ENCODE data around the gene FRY.
A peak's percentile ranks its signal among the peaks of the same experiment; 100 is the strongest.
"Not testable (repeated sequence)": the region's sequence is repeated elsewhere in the genome, so short reads cannot be mapped to it uniquely, and the experiment has no call there.

The FRY gene

DNA sequence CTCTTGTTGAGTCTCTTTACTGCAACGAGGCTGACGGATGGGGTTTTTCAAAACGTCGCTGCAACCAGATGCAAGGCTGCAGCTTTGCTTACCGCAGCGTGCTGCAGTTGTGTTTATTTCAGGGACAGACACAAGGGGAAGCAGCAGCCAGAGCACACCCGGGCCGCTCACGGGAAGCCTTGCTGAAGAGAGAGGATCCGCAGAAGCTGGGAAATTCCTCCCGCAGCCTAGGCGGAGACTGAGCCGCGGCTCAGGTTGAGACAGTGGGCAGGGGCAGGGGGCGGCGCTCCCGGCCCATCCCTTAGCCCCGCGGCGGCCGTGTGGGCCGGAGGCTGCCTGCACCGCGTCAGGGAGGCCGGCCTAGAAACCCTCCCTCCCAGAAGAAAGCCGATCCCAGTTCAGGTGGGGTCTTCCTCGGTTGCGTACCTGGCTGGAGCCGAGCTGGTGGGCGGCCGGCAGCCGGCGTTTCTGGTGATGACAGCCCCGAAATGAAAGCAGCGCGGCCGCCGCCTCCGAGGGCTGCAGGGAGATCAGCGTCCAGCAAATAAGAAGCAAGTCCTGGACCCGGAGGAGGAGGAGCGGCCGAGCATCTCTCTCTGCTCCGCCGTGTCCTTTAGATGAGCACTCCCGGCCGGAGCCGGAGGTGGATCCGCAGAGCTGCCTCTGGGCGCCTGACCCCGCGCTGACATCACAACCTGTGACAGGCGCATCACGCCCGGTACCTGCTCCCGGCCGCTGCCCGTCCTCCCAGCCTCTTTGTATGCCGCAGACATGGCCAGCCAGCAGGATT lies at the start of gene FRY:
Gene FRY (plus strand): TSS at position 750 of the 790 bp plus-strand sequence. CDS start 22 bp downstream, at position 772.
- Histone ChIP-seq H3K4me3 (ENCODE audit: low read depth, low read length) (peak within 1 kb of the TSS; percentile 70), H3K27me3 (ENCODE audit: control insufficient read depth, insufficient read depth, low read length) (no peaks in the 10 kb centered on the region), H3K9me3 (ENCODE audit: control insufficient read depth, insufficient read depth, low read length) (no peaks in the 10 kb centered on the region), H3K36me3 (ENCODE audit: control insufficient read depth, insufficient read depth, low read length) (no peaks in the 10 kb centered on the region), H3K4me1 (ENCODE audit: control insufficient read depth, insufficient read depth, low read length) (peaks cover 48% of the 10 kb centered on the region), H3K9ac (ENCODE audit: low read depth, low read length) (peak within 1 kb of the TSS; percentile 5; the same call in 1 of the 2 replicates), H3K27ac (ENCODE audit: low read depth, low read length) (peak within 1 kb of the TSS; percentile 55)

- Histone ChIP-seq H3K36me3 (ENCODE audit: control insufficient read depth, insufficient read depth, low read length) (no peaks in the 10 kb centered on the region), H3K27ac (ENCODE audit: low read depth, low read length) (no peak overlapping the region), H3K9me3 (ENCODE audit: control insufficient read depth, insufficient read depth, low read length) (no peaks in the 10 kb centered on the region), H3K4me1 (ENCODE audit: control insufficient read depth, insufficient read depth, low read length) (no peaks in the 10 kb centered on the region), H3K9ac (ENCODE audit: low read depth, low read length) (no peak overlapping the region), H3K27me3 (ENCODE audit: control insufficient read depth, insufficient read depth, low read length) (no peaks in the 10 kb centered on the region), H3K4me3 (ENCODE audit: low read depth, low read length) (no peak overlapping the region)
Measured at GRCh38 chr13:31982124-31982523, 49.5 kb upstream of the FRY start.

DNA sequence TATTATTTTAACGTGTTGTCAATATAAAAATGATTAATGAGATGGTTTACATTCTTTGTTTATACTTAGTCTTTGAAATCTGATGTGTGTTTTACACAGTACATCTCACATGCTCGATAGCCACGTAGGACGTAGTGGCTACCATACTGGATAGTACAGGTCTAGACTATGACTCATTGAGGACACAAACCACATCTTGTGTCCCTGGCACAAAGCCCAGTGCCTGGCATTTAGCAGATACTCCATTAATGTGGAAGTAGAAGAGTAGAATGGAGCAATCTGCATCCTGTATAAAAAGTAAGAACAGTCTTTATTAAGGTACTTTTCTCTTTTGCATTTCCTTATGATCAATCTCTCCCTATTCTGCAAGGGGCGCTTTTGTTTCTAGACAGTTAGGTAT lies 49.0 kb upstream of the FRY start:
- Histone ChIP-seq H3K4me1 (ENCODE audit: control insufficient read depth, insufficient read depth, low read length) (no peaks in the 10 kb centered on the region), H3K36me3 (ENCODE audit: control insufficient read depth, insufficient read depth, low read length) (no peaks in the 10 kb centered on the region), H3K27ac (ENCODE audit: low read depth, low read length) (no peak overlapping the region)

DNA sequence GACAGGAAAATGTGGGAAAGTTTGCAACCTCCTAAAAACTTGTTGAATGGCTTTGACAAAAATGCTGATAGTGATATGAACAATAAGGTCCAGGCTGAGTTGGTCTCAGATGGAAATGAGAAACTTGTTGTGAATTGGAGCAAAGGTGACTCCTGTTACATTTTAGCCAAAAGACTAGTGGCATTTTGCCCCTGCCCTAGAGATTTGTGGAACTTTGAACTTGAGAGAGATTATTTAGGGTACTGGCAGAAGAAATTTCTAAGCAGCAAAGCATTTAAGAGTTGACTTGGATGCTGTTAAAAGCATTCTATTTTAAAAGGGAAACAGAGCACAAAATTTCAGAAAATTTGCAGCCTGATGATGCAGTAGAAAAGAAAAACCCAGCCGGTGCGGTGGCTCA lies 47.9 kb upstream of the FRY start:
- H3K4me1 ChIP-seq (ENCODE audit: control insufficient read depth, insufficient read depth, low read length); H3K36me3 ChIP-seq (ENCODE audit: control insufficient read depth, insufficient read depth, low read length); H3K27ac ChIP-seq (ENCODE audit: low read depth, low read length); H3K9me3 ChIP-seq (ENCODE audit: control insufficient read depth, insufficient read depth, low read length); H3K9ac ChIP-seq (ENCODE audit: low read depth, low read length); H3K27me3 ChIP-seq (ENCODE audit: control insufficient read depth, insufficient read depth, low read length); H3K4me3 ChIP-seq (ENCODE audit: low read depth, low read length): not testable (repeated sequence)

More for the DNA sequence above, 49.0 kb upstream of the FRY start:
- H3K9ac ChIP-seq (ENCODE audit: low read depth, low read length): no peak overlapping the region
- no peaks in the 10 kb centered on the region for H3K27me3 ChIP-seq (ENCODE audit: control insufficient read depth, insufficient read depth, low read length)
- no peak overlapping the region for H3K4me3 ChIP-seq (ENCODE audit: low read depth, low read length)
- no peaks in the 10 kb centered on the region for H3K9me3 ChIP-seq (ENCODE audit: control insufficient read depth, insufficient read depth, low read length)

GRCh38 chr13:31984388-31984787 lies 47.2 kb upstream of the FRY start:
- H3K4me1 ChIP-seq (ENCODE audit: control insufficient read depth, insufficient read depth, low read length); H3K9me3 ChIP-seq (ENCODE audit: control insufficient read depth, insufficient read depth, low read length); H3K4me3 ChIP-seq (ENCODE audit: low read depth, low read length); H3K36me3 ChIP-seq (ENCODE audit: control insufficient read depth, insufficient read depth, low read length); H3K9ac ChIP-seq (ENCODE audit: low read depth, low read length); H3K27ac ChIP-seq (ENCODE audit: low read depth, low read length); H3K27me3 ChIP-seq (ENCODE audit: control insufficient read depth, insufficient read depth, low read length): not testable (repeated sequence)

- H3K4me1 ChIP-seq (ENCODE audit: control insufficient read depth, insufficient read depth, low read length): no peaks in the 10 kb centered on the region
- no peak overlapping the region for H3K27ac ChIP-seq (ENCODE audit: low read depth, low read length)
- H3K9ac ChIP-seq (ENCODE audit: low read depth, low read length): no peak overlapping the region
- no peak overlapping the region for H3K4me3 ChIP-seq (ENCODE audit: low read depth, low read length)
- no peaks in the 10 kb centered on the region for H3K9me3 ChIP-seq (ENCODE audit: control insufficient read depth, insufficient read depth, low read length)
- H3K36me3 ChIP-seq (ENCODE audit: control insufficient read depth, insufficient read depth, low read length): no peaks in the 10 kb centered on the region
- H3K27me3 ChIP-seq (ENCODE audit: control insufficient read depth, insufficient read depth, low read length): no peaks in the 10 kb centered on the region
Measured at GRCh38 chr13:31986676-31987470, 44.7 kb upstream of the FRY start.

DNA sequence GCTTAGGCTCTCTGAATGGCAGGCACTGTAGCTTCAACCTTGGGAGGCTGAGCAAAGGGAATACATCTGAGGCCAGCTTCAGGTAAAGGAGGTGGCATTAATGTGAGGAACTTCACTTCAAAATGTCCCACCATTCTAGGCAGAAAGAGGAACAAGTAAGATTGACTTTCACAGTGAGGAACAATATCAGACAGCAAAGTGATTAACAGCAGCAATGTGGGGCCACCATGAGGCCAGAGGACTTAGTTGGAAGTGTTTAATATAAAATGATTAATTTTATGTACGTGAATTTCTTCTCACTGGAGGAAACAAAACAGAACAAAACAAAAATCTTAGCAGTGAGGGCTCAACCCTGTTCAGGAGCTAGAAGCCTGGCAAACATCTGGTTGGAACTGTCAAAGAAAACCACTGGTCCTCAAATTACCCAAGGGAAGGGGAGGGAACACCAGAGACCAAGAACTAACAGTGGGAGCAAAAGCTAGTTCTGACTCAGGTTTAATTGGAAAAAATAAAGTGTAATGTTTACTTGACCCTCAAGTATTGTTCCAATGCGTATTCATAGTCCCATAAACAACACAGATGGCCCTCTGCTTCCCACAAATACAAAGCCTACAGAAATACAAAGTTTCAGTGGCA lies 43.9 kb upstream of the FRY start:
- no peak overlapping the region for H3K4me3 ChIP-seq (ENCODE audit: low read depth, low read length)
- H3K36me3 ChIP-seq (ENCODE audit: control insufficient read depth, insufficient read depth, low read length): no peaks in the 10 kb centered on the region
- no peaks in the 10 kb centered on the region for H3K27me3 ChIP-seq (ENCODE audit: control insufficient read depth, insufficient read depth, low read length)
- no peak overlapping the region for H3K9ac ChIP-seq (ENCODE audit: low read depth, low read length)
- H3K4me1 ChIP-seq (ENCODE audit: control insufficient read depth, insufficient read depth, low read length): no peaks in the 10 kb centered on the region
- H3K27ac ChIP-seq (ENCODE audit: low read depth, low read length): no peak overlapping the region
- H3K9me3 ChIP-seq (ENCODE audit: control insufficient read depth, insufficient read depth, low read length): no peaks in the 10 kb centered on the region

DNA sequence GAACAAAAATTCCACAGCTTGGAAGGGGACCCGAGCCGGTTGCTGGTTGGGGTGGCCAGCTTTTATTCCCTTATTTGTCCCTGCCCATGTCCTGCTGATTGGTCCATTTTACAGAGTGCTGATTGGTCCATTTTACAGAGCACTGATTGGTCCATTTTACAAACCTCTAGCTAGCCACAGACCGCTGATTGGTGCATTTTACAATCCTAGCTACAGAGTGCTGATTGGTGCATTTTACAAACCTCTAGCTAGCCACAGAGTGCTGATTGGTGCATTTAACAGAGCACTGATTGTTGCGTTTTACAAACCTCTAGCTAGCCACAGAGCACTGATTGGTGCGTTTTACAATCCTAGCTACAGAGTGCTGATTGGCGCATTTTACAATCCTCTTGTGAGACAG lies 37.2 kb upstream of the FRY start:
- H3K36me3 ChIP-seq (ENCODE audit: control insufficient read depth, insufficient read depth, low read length); H3K4me1 ChIP-seq (ENCODE audit: control insufficient read depth, insufficient read depth, low read length); H3K9me3 ChIP-seq (ENCODE audit: control insufficient read depth, insufficient read depth, low read length); H3K9ac ChIP-seq (ENCODE audit: low read depth, low read length); H3K4me3 ChIP-seq (ENCODE audit: low read depth, low read length); H3K27me3 ChIP-seq (ENCODE audit: control insufficient read depth, insufficient read depth, low read length); H3K27ac ChIP-seq (ENCODE audit: low read depth, low read length): not testable (repeated sequence)

- no peaks in the 10 kb centered on the region for H3K4me1 ChIP-seq (ENCODE audit: control insufficient read depth, insufficient read depth, low read length)
- H3K36me3 ChIP-seq (ENCODE audit: control insufficient read depth, insufficient read depth, low read length): no peaks in the 10 kb centered on the region
- no peak overlapping the region for H3K9ac ChIP-seq (ENCODE audit: low read depth, low read length)
- H3K9me3 ChIP-seq (ENCODE audit: control insufficient read depth, insufficient read depth, low read length): no peaks in the 10 kb centered on the region
- no peak overlapping the region for H3K4me3 ChIP-seq (ENCODE audit: low read depth, low read length)
- no peak overlapping the region for H3K27ac ChIP-seq (ENCODE audit: low read depth, low read length)
- no peaks in the 10 kb centered on the region for H3K27me3 ChIP-seq (ENCODE audit: control insufficient read depth, insufficient read depth, low read length)
Measured at GRCh38 chr13:31996601-31997000, 35.0 kb upstream of the FRY start.

DNA sequence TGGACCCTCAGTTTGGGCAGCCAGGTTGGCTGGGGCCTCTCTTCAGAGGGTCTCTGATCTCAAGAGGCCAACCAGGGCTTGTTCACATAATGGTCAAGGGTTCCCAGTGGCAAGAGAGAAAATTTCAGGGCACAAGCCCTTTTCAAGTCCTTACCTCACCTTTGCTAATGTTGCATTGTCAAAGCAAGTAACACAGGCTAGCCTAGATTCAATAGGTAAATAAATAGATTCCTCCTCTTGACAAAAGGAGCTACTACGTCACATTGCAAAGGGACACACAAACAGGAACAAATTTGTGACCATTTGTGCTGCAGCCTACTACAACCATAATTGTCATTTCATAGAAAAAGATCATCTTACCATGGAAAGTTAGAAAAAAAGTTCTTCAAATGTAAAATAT lies 33.9 kb upstream of the FRY start:
- no peak overlapping the region for H3K9ac ChIP-seq (ENCODE audit: low read depth, low read length)
- no peaks in the 10 kb centered on the region for H3K9me3 ChIP-seq (ENCODE audit: control insufficient read depth, insufficient read depth, low read length)
- H3K27ac ChIP-seq (ENCODE audit: low read depth, low read length): no peak overlapping the region
- no peaks in the 10 kb centered on the region for H3K36me3 ChIP-seq (ENCODE audit: control insufficient read depth, insufficient read depth, low read length)
- no peak overlapping the region for H3K4me3 ChIP-seq (ENCODE audit: low read depth, low read length)
- no peaks in the 10 kb centered on the region for H3K27me3 ChIP-seq (ENCODE audit: control insufficient read depth, insufficient read depth, low read length)
- H3K4me1 ChIP-seq (ENCODE audit: control insufficient read depth, insufficient read depth, low read length): no peaks in the 10 kb centered on the region

GRCh38 chr13:31998131-31998530 lies 33.4 kb upstream of the FRY start:
- Histone ChIP-seq H3K4me3 (ENCODE audit: low read depth, low read length) (no peak overlapping the region), H3K27me3 (ENCODE audit: control insufficient read depth, insufficient read depth, low read length) (no peaks in the 10 kb centered on the region), H3K36me3 (ENCODE audit: control insufficient read depth, insufficient read depth, low read length) (no peaks in the 10 kb centered on the region), H3K9ac (ENCODE audit: low read depth, low read length) (no peak overlapping the region), H3K9me3 (ENCODE audit: control insufficient read depth, insufficient read depth, low read length) (no peaks in the 10 kb centered on the region), H3K4me1 (ENCODE audit: control insufficient read depth, insufficient read depth, low read length) (no peaks in the 10 kb centered on the region), H3K27ac (ENCODE audit: low read depth, low read length) (no peak overlapping the region)

Data from HUES48 (cell line).